CD4-positive, alpha-beta T cell treated with Interleukin-10 for 1 hour (primary cell): ENCODE measurements around the gene HES4.
"Not testable (repeated sequence)": the region's sequence is repeated elsewhere in the genome, so short reads cannot be mapped to it uniquely, and the experiment has no call there.

Experiments
- DNase-seq: peaks from one replicate; pipeline ENCODE4 v3.0.0-alpha.2; 2020

The HES4 gene

GRCh38 chr1:1033009-1033587 lies 33.2 kb upstream of the HES4 start:
- peak; percentile 88 for DNase-seq

DNA sequence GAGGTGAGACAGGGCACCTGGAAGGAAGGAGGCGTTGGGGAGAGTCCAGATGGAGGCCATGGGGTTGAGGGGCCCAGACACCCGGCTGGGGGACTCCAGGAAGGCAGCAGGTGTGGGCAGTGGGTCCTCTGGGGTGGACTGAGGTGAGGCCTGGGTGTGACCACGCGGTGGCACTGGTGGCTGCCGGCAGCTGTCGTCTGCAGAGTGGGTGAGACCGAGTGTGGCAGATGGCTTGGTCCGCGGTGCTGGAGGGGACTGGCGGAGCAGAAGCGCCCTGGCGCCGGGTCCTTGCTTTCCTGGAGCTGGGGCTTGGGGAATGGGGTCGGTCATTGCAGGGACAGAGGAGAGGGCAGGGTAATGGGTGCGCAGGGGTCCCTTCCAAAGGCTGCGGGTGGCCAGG lies 32.5 kb upstream of the HES4 start:
- DNase-seq, result no peak

DNA sequence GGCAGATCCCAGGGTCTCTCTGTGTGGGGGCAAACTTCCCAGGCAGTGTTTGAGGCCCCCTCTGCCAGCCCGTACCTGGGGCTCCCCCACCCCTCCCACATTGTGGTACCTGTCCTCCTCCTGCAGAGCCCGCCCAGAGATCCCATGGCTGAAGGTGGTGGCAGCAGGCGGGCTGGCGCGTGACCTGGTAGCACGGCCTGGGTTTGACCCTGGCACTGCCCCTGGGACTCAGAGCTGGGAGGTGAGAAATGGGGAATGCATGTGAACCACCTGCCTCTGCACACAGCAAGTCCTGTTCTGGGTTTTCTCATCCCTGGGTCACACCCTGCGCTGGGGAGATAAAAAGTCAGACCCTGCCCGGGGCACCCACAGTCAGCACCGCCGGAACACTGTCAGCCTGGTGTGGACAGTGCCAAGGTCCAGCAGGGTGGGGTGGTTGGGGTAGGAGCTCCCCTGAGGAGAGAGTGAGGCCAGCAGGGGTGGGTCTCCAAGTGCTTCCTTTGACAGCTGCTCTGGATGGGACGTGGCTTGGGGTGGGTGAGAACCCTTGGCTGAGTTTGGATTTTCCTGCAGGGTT lies 31.9 kb upstream of the HES4 start:
- DNase-seq, result no peak

GRCh38 chr1:1030867-1031658 lies 31.2 kb upstream of the HES4 start:
- DNase-seq, result not testable (repeated sequence)

GRCh38 chr1:1027791-1028190 lies 27.9 kb upstream of the HES4 start:
- no peak for DNase-seq

DNA sequence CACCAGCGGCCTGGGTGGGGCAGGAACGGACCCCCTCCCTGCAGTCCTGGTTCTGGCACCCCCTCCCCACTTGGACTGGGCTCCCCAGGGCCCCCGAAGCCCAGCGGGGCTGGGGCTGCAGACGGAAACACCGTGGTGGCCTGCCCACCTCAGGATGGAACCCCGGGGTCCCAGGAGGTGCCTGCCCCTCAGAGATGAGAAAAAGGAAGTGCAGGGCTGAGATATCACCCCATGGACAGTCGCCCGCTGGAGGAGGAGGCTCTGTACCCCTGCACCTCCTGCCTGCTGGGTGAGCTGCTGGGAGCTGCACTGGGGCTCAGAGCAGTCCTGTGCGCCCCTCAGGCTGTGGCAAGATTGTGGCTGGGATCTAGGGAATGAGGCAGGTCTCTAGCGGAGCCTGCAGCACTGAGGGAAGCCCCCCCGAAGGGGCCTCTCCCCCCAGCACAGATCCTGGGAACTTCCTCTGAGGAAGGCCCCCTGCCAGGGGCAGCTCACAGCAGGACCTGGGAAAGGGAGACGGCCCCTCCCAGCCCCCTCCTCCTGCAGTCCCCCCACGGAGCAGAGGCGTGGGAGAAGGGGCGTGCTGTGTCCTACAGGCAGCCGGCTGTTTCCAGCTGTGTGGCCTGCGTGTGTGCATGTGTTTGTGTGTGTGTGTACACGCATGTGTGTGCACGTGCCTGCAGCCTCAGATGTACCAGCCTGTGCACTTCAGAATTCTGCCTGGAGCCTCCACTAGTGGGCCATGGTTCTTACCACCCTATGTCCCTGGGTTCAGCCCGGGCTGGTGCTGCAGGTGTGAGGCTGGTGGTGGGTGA lies 26.9 kb upstream of the HES4 start:
- no peak for DNase-seq

GRCh38 chr1:1025730-1026129 lies 25.8 kb upstream of the HES4 start:
- DNase-seq, result no peak

DNA sequence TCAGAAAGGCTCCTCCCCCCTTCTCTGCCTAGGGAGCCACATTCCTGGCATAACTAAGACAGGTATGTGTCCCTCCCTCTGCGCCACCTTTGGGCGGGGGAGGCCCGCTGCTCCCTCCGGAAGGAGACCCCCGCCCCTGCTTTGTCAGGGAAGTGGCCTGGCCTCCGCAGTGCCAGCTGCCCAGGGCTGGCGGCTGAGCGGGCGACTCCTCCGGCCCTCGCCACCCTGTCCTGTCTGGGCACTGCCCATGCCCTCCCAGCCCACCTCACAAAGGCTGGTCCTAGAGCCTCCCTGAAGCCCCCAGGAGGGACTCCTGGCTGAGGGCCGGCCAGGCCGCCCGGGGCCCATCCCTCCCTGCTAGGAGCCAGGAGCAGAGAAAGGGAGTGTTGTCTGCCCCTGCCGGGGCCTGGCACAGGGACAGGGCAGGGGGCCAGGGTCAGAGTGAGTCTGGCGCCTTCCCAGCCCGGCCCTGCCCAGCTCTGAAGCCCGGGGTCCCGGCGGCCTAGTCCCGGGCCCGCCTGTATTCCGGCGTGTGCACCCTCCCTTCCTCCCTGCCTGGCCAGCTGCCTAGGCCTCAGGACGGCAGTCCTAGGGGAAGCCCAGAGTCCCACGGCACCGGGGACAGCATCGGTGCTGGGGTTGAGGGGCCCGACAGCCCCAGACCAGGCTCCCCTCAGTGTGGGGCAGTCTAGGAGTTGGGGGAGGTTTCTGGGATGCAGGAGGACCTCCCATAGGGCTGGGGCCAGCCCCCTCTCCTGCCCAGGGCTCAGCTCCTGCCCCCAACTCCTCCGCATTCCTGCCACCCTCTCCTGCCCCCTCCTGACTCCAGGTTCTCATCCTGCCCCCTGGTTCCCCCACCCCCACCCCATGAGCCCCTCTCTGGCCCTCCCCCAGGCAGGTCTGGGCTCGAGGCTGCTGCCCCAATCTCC lies 25.1 kb upstream of the HES4 start:
- no peak for DNase-seq

DNA sequence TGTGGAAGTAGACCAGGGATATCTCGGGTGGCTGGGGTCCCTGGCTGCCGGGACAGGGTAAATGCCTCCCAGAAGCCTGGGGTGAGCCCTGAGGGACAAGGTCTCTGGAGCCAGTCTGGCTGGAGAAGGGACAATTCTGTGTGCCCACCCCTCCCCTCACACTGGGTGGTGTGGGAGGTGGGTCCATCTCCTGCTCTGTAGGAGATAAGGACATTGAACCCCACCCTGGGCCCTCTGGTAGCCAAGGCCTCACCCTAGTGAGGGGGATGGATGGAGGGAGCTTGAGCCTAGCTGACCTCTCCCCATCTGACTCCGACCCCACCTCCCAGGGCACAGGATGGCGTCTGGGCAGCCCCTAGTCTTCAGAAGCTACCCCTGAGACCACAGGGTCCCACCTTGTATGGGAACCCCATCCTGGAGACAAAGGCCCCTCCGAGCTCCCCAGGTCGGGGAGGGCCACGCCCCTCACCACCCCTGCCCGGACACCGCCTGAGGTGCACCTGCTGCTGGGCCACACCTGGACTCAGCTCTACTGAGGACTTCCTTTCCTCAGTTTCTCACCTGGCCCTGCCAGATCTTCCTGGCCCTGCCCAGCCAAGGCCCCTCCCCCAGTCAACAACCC lies 24.4 kb upstream of the HES4 start:
- DNase-seq, result no peak

GRCh38 chr1:1023700-1024099 lies 23.8 kb upstream of the HES4 start:
- no peak for DNase-seq

- DNase-seq, result no peak
Observed at GRCh38 chr1:1022302-1023009, 22.6 kb upstream of the HES4 start.

GRCh38 chr1:1021920-1022259 lies 22.0 kb upstream of the HES4 start:
- DNase-seq, result no peak

- DNase-seq, result no peak
Observed at GRCh38 chr1:1021010-1021919, 21.4 kb upstream of the HES4 start.

GRCh38 chr1:1020415-1021009 lies 20.6 kb upstream of the HES4 start:
- no peak for DNase-seq

GRCh38 chr1:1020000-1020404 lies 20.1 kb upstream of the HES4 start, which contains the start of gene AGRN:
AGRN (plus strand) TSS chr1:1020120; CDS start chr1:1020173, 53 bp downstream.
- no peak for DNase-seq

- DNase-seq, result peak; percentile 79
Observed at GRCh38 chr1:1019122-1019999, 19.5 kb upstream of the HES4 start.

GRCh38 chr1:1018321-1018685 lies 18.4 kb upstream of the HES4 start:
- not testable (repeated sequence) for DNase-seq
